Fibroblast of skin of left quadriceps (primary cell): Measurements from ENCODE around the gene PPT1.

Experiments used
- DNase-seq, 2 experiments: peaks; one replicate each; pipeline ENCODE4 v3.0.0-alpha.2; 2013; ENCODE audit warnings: low read depth in 2 of 2

PPT1 gene

GRCh38 chr1:40096977-40097782 is at the start of gene PPT1:
TSS of gene PPT1 (minus strand) at chr1:40097252. CDS start at chr1:40097238, 14 bp downstream.
- DNase-seq: peak; percentile 20 to 21

- peak; percentile 33 to 39 for DNase-seq
These were observed 47.0 kb upstream of the PPT1 start for GRCh38 chr1:40143891-40144575.

GRCh38 chr1:40141878-40142535 is 45.0 kb upstream of the PPT1 start:
- no peak for DNase-seq

- no peak for DNase-seq
These were observed 43.3 kb upstream of the PPT1 start for GRCh38 chr1:40140211-40140973.

DNA sequence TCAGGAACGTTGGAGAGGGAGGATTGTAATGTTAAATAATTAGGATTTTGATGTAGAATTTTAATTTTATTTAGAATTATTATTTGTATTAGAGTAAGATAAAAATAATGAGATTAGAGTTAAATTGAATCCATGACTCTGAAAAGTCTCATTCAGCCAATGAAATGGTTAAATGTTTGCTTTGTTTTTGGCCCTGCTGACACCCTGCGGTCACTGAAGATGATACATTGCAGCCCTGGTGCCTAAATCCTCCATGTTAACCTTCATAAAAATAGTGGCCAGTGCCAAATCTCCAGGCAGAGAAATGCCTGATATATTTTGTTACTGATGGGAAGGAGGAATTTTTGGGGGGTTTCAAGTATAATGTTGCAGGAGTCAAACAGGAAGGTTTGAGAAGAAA is 36.8 kb upstream of the PPT1 start:
- DNase-seq: no peak

DNA sequence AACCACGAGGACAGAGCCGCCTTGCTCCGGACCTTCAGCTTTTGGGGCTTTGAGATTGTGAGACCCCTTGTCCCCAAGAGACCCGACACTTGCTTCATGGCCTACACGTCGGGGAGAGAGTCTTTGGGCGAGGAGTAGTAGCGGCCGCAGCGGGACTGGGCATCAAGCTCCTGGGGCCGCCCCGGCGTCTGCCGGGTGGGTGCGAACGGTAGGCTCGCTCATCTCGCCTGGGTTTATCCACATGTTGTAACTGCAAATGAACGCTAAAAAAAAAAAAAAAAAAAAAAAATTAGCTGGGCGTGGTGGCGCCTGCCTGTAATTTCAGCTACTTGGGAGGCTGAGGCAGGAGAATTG is 36.2 kb upstream of the PPT1 start:
- DNase-seq: no peak

- DNase-seq: no peak
These were observed 35.6 kb upstream of the PPT1 start for GRCh38 chr1:40132383-40133311.

GRCh38 chr1:40130892-40131291 is 33.8 kb upstream of the PPT1 start:
- DNase-seq: no peak

DNA sequence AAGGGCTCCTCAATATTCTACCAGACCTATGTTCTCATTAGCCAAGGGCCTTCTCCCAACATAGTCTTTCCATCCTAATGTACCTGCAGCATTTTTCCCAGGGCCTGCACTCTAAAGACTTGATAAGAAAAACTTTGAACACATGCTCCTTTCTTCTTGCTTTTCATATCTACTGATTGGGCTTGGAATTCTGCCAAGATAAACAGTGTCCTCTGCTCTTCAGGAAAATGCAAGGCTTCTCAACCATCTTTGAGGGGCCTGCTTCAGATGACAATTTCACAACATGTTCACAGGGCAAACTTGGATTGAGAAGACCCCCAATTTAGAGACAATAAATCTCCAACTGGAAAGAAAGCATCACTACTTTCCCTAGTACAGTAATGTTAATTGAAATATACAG is 25.8 kb upstream of the PPT1 start:
- no peak for DNase-seq

GRCh38 chr1:40120128-40120527 is 23.1 kb upstream of the PPT1 start:
- no peak for DNase-seq

- DNase-seq: no peak
These were observed 17.3 kb upstream of the PPT1 start for GRCh38 chr1:40114400-40114799.

DNA sequence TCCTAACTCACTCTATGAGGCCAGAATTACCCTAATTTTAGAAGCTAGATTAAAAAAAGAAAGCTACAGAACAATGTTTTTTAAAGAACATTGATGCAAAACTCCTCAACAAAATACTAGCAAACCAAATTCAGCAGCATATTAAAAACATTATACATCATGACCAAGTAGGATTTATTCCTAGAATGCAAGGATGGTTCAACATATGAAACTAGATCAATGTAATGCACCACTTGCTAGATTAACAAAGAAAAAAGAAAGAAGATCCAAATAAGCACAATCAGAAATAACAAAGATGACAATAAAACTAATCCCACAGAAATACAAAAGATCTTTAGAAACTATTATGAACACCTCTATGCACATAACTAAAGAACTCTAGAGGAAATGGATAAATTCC is 13.3 kb upstream of the PPT1 start:
- no peak for DNase-seq

DNA sequence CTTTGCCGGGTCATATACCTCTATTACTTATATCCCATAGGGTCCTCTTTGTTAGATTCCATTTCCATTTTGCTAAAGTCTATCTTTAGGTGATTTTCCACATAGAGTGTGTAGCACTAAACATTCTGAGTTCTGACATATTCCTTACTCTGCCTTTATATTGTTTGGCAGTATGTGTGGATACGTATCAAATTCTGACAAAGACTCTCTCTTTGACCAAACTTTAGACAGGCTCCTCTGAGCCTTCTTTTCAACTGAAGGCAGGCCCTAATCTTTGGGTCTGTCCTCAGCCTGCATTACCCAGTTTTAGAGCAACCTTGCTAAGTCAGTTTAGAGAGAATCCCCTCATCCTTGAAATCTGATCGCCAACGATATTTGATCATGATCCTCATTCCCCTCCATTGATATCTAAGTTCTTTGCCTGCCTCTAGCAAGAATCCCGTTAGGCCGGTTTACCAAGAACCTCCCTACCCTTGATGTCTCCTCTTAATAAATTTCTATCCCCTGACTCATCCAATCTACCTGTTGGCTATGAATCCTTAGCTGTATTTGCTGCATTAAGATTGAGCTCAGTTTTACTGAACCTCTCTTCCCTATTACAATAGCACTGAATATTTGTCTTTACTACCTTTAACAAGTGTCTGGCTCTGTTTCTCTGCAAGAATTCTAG is 10.4 kb upstream of the PPT1 start:
- DNase-seq: no peak

- no peak for DNase-seq
These were observed 8.0 kb upstream of the PPT1 start for GRCh38 chr1:40105028-40105427.

- no peak for DNase-seq
These were observed 5.8 kb upstream of the PPT1 start for GRCh38 chr1:40102896-40103295.

DNA sequence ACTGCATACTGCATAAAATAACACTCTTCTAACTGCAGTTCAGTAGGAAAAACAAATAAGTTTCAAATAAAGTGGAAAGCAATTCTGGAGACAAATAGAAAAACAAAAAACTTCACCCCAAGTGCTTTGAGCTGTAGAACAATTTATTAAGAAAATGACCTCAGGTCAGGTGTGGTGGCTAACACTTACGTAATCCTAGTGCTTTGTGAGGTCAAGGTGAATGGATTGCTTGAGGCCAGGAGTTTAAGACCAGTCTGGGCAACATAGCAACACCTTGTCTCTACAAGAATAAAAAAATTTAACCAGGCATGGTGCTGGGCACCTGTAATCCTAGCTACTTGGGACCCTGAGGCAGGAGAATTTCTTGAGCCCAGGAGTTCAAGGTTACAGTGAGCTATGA is 5.0 kb upstream of the PPT1 start:
- no peak for DNase-seq

DNA sequence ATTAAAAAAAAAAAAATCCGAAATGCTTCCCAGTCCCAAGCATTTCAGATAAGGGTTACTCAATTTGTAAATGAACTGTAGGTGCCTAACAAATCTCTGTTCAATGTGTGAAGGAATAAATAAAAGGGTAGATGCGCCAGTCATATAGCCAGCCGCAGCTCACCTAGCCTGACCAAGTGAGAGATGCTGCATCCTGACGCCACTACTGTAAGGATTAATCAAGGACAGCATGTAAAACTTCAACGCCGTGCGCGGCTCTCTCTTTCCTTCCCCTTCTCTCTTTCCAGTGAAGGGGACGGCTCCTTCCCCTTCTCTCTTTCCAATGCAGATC is 441 bp downstream of the PPT1 start:
- DNase-seq: no peak

DNA sequence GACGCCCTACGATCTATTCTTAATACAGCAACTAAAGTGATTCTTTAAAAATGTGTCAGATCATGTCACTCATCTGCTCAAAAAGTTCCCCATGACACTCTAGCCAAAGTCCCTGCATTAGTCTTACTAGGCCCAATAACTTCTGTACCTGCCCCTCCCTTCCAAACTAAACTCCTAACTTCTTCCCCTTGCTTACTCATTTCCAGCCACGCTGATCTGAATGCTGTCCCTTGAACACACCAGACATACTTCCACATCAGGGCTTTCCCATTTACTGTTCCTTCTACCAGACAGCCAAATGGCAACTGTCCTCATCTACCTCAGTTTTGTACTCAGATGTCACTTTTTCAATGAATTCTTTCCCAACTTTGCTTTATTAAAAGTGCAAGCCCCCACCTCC is 1.2 kb downstream of the PPT1 start:
- no peak for DNase-seq

- no peak for DNase-seq
These were observed 2.5 kb downstream of the PPT1 start for GRCh38 chr1:40094466-40095110.
